OCI-LY1 (cell line): Measurements from ENCODE around the gene FLT3.

Source experiments
- CTCF ChIP-seq: fragments of 200-600 bp; sonication (generic), shearing (Covaris generic); IDR thresholded peaks from 2 replicates; pipeline ENCODE4 v1.5.1; 2017; ENCODE audit warnings: mild to moderate bottlenecking, antibody characterized with exemption, low read length, moderate library complexity, mixed read lengths
- EZH2 ChIP-seq: fragments of 200-600 bp; sonication (generic), shearing (Covaris generic); IDR thresholded peaks from 2 replicates; pipeline ENCODE4 v1.8.0; 2017; ENCODE audit warnings: borderline replicate concordance, mixed run types, mild to moderate bottlenecking, antibody characterized with exemption, low read length, moderate library complexity, mixed read lengths

DNA sequence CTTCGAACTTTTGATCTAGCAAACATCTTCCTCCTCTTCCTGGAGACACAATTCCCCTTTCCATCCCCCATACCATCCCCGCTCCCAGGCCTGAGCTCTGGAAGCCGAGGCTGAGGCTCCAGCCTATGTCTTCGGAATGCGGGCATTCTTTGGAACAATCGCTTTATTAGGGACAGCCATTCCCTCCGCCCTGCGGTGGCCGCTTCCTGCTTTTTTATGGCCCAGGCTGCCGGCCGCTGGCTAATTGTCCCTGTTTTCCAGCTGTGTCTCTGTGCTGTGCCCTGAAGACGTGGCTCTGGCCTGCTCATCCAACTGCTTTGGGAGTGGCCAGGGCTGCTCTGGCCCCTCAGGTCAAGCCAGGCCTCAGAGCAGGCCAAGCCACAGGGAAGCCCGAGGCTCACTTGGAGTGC, 129.1 kb downstream of the FLT3 start:
- TF ChIP-seq EZH2 = no peak
- TF ChIP-seq CTCF = no peak
